Adipocyte (in vitro differentiated cells): Measurements from ENCODE around the gene ADCY1.

Source experiments
- DNase-seq: peaks from one replicate; pipeline ENCODE4 v3.0.0-alpha.2; 2015; ENCODE audit warnings: low read depth
- H3K27me3 ChIP-seq: replicated peaks from 2 replicates; pipeline ENCODE4 v1.7.0; 2013; ENCODE audit warnings: mild to moderate bottlenecking, low read length, moderate library complexity; ENCODE audit not compliant: control insufficient read depth, insufficient read depth
- H3K36me3 ChIP-seq: 2 replicates; pipeline ENCODE4 v1.7.0; 2013; ENCODE audit warnings: low read length, mild to moderate bottlenecking, moderate library complexity; ENCODE audit not compliant: control insufficient read depth, insufficient read depth, severe bottlenecking
- H3K4me1 ChIP-seq: 2 replicates; pipeline ENCODE4 v1.7.0; 2013; ENCODE audit warnings: mild to moderate bottlenecking, low read length, moderate library complexity; ENCODE audit not compliant: control insufficient read depth, insufficient read depth
- H3K4me3 ChIP-seq: 2 replicates; pipeline ENCODE4 v1.7.0; 2013; ENCODE audit warnings: mild to moderate bottlenecking, low read length, moderate library complexity
- H3K9ac ChIP-seq: 2 replicates; pipeline ENCODE4 v1.7.0; 2013; ENCODE audit warnings: mild to moderate bottlenecking, low read length, moderate library complexity
- H3K9me3 ChIP-seq: 2 replicates; pipeline ENCODE4 v1.7.0; 2013; ENCODE audit warnings: mild to moderate bottlenecking, low read length, moderate library complexity; ENCODE audit not compliant: control insufficient read depth

Gene ADCY1

GRCh38 chr7:45578467-45578866 is 4.3 kb downstream of the ADCY1 start:
- H3K9me3 ChIP-seq: no peaks in the 10 kb centered on the region

GRCh38 chr7:45579391-45579801 is 5.2 kb downstream of the ADCY1 start:
- Histone ChIP-seq H3K27me3 (peaks cover 49% of the 10 kb centered on the region), H3K36me3 (no peaks in the 10 kb centered on the region), H3K4me1 (peaks cover 22% of the 10 kb centered on the region), H3K9me3 (no peaks in the 10 kb centered on the region), H3K4me3 (no peak overlapping the region), H3K9ac (no peak overlapping the region)
- DNase-seq: no peak

More at GRCh38 chr7:45578467-45578866, 4.3 kb downstream of the ADCY1 start:
- no peak for DNase-seq
- Histone ChIP-seq H3K27me3 (peaks cover 51% of the 10 kb centered on the region), H3K4me3 (no peak overlapping the region), H3K9ac (no peak overlapping the region), H3K36me3 (no peaks in the 10 kb centered on the region), H3K4me1 (peaks cover 22% of the 10 kb centered on the region)

GRCh38 chr7:45580053-45580872 is 6.1 kb downstream of the ADCY1 start:
- no peak overlapping the region for H3K4me3 ChIP-seq
- DNase-seq: no peak
- H3K27me3 ChIP-seq: peaks cover 45% of the 10 kb centered on the region
- no peaks in the 10 kb centered on the region for H3K36me3 ChIP-seq
- peaks cover 15% of the 10 kb centered on the region for H3K4me1 ChIP-seq
- no peaks in the 10 kb centered on the region for H3K9me3 ChIP-seq
- H3K9ac ChIP-seq: no peak overlapping the region

GRCh38 chr7:45581271-45581780 is 7.2 kb downstream of the ADCY1 start:
- Histone ChIP-seq H3K27me3 (peaks cover 47% of the 10 kb centered on the region), H3K36me3 (no peaks in the 10 kb centered on the region), H3K9me3 (no peaks in the 10 kb centered on the region), H3K4me1 (peaks cover 9% of the 10 kb centered on the region), H3K4me3 (no peak overlapping the region), H3K9ac (no peak overlapping the region)
- no peak for DNase-seq

- H3K36me3 ChIP-seq: no peaks in the 10 kb centered on the region
- no peak overlapping the region for H3K9ac ChIP-seq
- no peak overlapping the region for H3K4me3 ChIP-seq
- no peak for DNase-seq
- no peaks in the 10 kb centered on the region for H3K9me3 ChIP-seq
- peaks cover 39% of the 10 kb centered on the region for H3K27me3 ChIP-seq
- no peaks in the 10 kb centered on the region for H3K4me1 ChIP-seq
These were observed 8.1 kb downstream of the ADCY1 start for GRCh38 chr7:45582136-45582749.

GRCh38 chr7:45582868-45583277 is 8.7 kb downstream of the ADCY1 start:
- Histone ChIP-seq H3K4me3 (no peak overlapping the region), H3K4me1 (no peaks in the 10 kb centered on the region), H3K9ac (no peak overlapping the region), H3K27me3 (peaks cover 33% of the 10 kb centered on the region), H3K36me3 (no peaks in the 10 kb centered on the region), H3K9me3 (no peaks in the 10 kb centered on the region)
- no peak for DNase-seq

GRCh38 chr7:45583296-45583695 is 9.1 kb downstream of the ADCY1 start:
- peaks cover 30% of the 10 kb centered on the region for H3K27me3 ChIP-seq
- no peaks in the 10 kb centered on the region for H3K4me1 ChIP-seq
- no peaks in the 10 kb centered on the region for H3K36me3 ChIP-seq
- H3K9me3 ChIP-seq: no peaks in the 10 kb centered on the region
- no peak overlapping the region for H3K9ac ChIP-seq
- DNase-seq: no peak
- no peak overlapping the region for H3K4me3 ChIP-seq

GRCh38 chr7:45584261-45585210 is 10.4 kb downstream of the ADCY1 start:
- no peaks in the 10 kb centered on the region for H3K36me3 ChIP-seq
- H3K4me1 ChIP-seq: no peaks in the 10 kb centered on the region
- no peak overlapping the region for H3K9ac ChIP-seq
- no peaks in the 10 kb centered on the region for H3K9me3 ChIP-seq
- H3K27me3 ChIP-seq: peaks cover 28% of the 10 kb centered on the region
- no peak for DNase-seq
- no peak overlapping the region for H3K4me3 ChIP-seq

- H3K9ac ChIP-seq: no peak overlapping the region
- no peaks in the 10 kb centered on the region for H3K36me3 ChIP-seq
These were observed 11.5 kb downstream of the ADCY1 start for GRCh38 chr7:45585628-45586027.

GRCh38 chr7:45586542-45587520 is 12.7 kb downstream of the ADCY1 start:
- H3K36me3 ChIP-seq: no peaks in the 10 kb centered on the region
- H3K27me3 ChIP-seq: peaks cover 23% of the 10 kb centered on the region
- H3K9ac ChIP-seq: no peak overlapping the region
- H3K4me3 ChIP-seq: no peak overlapping the region
- H3K4me1 ChIP-seq: no peaks in the 10 kb centered on the region
- DNase-seq: no peak
- H3K9me3 ChIP-seq: no peaks in the 10 kb centered on the region

More at GRCh38 chr7:45585628-45586027, 11.5 kb downstream of the ADCY1 start:
- Histone ChIP-seq H3K4me1 (no peaks in the 10 kb centered on the region), H3K27me3 (peaks cover 27% of the 10 kb centered on the region), H3K9me3 (no peaks in the 10 kb centered on the region), H3K4me3 (no peak overlapping the region)
- no peak for DNase-seq
